ENCODE data around the gene MYO1B.

Gene MYO1B

DNA sequence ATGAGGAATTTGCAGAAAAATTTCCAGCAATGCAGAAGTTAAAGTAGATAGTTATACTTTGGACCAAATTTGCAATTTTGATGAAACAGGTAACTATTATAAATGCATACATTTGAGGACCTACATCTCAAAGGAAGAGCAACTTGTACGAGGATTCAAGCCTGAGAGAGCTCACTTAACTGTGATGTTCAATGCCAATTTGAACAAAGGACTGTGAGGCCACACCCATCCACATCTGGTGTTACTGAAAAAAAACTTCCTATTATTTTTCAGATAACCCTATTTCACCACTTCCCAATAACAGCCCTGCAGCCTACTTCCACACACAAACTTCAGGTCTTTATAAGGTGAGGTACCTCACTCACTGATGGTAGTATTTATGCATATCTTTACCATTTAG, 229.3 kb downstream of the MYO1B start:
- no peaks in the 10 kb centered on the region for H3K4me1 ChIP-seq (ENCODE audit: insufficient read depth, low read length, poor library complexity, severe bottlenecking)
- no peaks in the 10 kb centered on the region for H3K9me3 ChIP-seq (ENCODE audit: insufficient read depth, low read depth, low read length)
- no peak overlapping the region for H3K9ac ChIP-seq (ENCODE audit: low read depth, low read length, poor library complexity, severe bottlenecking)
- no peaks in the 10 kb centered on the region for H3K36me3 ChIP-seq (ENCODE audit: insufficient read depth, low read length)
- TF ChIP-seq, protein P1, sequence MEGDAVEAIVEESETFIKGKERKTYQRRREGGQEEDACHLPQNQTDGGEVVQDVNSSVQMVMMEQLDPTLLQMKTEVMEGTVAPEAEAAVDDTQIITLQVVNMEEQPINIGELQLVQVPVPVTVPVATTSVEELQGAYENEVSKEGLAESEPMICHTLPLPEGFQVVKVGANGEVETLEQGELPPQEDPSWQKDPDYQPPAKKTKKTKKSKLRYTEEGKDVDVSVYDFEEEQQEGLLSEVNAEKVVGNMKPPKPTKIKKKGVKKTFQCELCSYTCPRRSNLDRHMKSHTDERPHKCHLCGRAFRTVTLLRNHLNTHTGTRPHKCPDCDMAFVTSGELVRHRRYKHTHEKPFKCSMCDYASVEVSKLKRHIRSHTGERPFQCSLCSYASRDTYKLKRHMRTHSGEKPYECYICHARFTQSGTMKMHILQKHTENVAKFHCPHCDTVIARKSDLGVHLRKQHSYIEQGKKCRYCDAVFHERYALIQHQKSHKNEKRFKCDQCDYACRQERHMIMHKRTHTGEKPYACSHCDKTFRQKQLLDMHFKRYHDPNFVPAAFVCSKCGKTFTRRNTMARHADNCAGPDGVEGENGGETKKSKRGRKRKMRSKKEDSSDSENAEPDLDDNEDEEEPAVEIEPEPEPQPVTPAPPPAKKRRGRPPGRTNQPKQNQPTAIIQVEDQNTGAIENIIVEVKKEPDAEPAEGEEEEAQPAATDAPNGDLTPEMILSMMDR (conservative IDR thresholded peaks at IDR 0.05; ENCODE audit: low read length), result no peak
- TF ChIP-seq EZH2phosphoT487 (IDR thresholded peaks at IDR 0.05; ENCODE audit: borderline replicate concordance), result no peak
- no peak overlapping the region for H2AFZ ChIP-seq (ENCODE audit: low read length)
- no peaks in the 10 kb centered on the region for H3F3A ChIP-seq (ENCODE audit: low read depth)
- no peak overlapping the region for H3K4me3 ChIP-seq (ENCODE audit: low read length, poor library complexity, severe bottlenecking)
- no peaks in the 10 kb centered on the region for H4K20me1 ChIP-seq (ENCODE audit: insufficient read depth, low read length, poor library complexity, severe bottlenecking)
- no peaks in the 10 kb centered on the region for H3K79me2 ChIP-seq (ENCODE audit: insufficient read depth, low read length)
- H3K9me2 ChIP-seq (replicated peaks; ENCODE audit: low read depth, low read length), result no peaks in the 10 kb centered on the region
- H3K27me3 ChIP-seq (ENCODE audit: insufficient read depth, low read length, poor library complexity, severe bottlenecking), result no peaks in the 10 kb centered on the region
- H3K4me2 ChIP-seq (ENCODE audit: low read depth, low read length, poor library complexity, severe bottlenecking), result no peak overlapping the region

All from Loucy (cell line).